HG02798 (cell line): ENCODE data around the gene GRAMD2A.

Experiments used
- ATAC-seq: cut with Tn5 transposase; IDR thresholded peaks from one replicate; pipeline ENCODE4 v1.9.1; 2021; ENCODE audit warnings: mild to moderate bottlenecking; ENCODE audit not compliant: unreplicated experiment, poor library complexity

The GRAMD2A gene

GRCh38 chr15:72197460-72198355 lies at the start of gene GRAMD2A:
GRAMD2A (minus strand) TSS chr15:72197787.
- ATAC-seq: peak; percentile 43

GRCh38 chr15:72242775-72243370 lies 45.3 kb upstream of the GRAMD2A start:
- no peak for ATAC-seq

GRCh38 chr15:72239652-72240051 lies 42.1 kb upstream of the GRAMD2A start:
- ATAC-seq: no peak

GRCh38 chr15:72238586-72238985 lies 41.0 kb upstream of the GRAMD2A start:
- no peak for ATAC-seq

GRCh38 chr15:72237853-72238224 lies 40.3 kb upstream of the GRAMD2A start:
- ATAC-seq: no peak

- ATAC-seq: peak; percentile 79
These were observed 39.7 kb upstream of the GRAMD2A start for GRCh38 chr15:72237029-72237852.

- ATAC-seq: no peak
These were observed 38.9 kb upstream of the GRAMD2A start for GRCh38 chr15:72236381-72237003.

- no peak for ATAC-seq
These were observed 37.7 kb upstream of the GRAMD2A start for GRCh38 chr15:72235298-72235697.

GRCh38 chr15:72233769-72234168 lies 36.2 kb upstream of the GRAMD2A start:
- no peak for ATAC-seq

GRCh38 chr15:72231833-72232478 lies 34.4 kb upstream of the GRAMD2A start:
- ATAC-seq: no peak

- peak; percentile 64 for ATAC-seq
These were observed 33.7 kb upstream of the GRAMD2A start, which contains the start of gene PKM for GRCh38 chr15:72231066-72231832. PKM (minus strand) TSS chr15:72231190; CDS start chr15:72219097, 12,093 bp downstream.

- ATAC-seq: peak; percentile 9
These were observed 32.8 kb upstream of the GRAMD2A start for GRCh38 chr15:72230197-72231065.

GRCh38 chr15:72229947-72230196 lies 32.3 kb upstream of the GRAMD2A start:
- peak; percentile 0 for ATAC-seq

- ATAC-seq: no peak
These were observed 31.7 kb upstream of the GRAMD2A start for GRCh38 chr15:72229076-72229946.

- no peak for ATAC-seq
These were observed 30.1 kb upstream of the GRAMD2A start for GRCh38 chr15:72227720-72228119.

- no peak for ATAC-seq
These were observed 29.6 kb upstream of the GRAMD2A start for GRCh38 chr15:72227192-72227586.

GRCh38 chr15:72223278-72223677 lies 25.7 kb upstream of the GRAMD2A start:
- no peak for ATAC-seq

- no peak for ATAC-seq
These were observed 24.8 kb upstream of the GRAMD2A start for GRCh38 chr15:72222393-72222792.
